K562 (cell line): ENCODE data around the gene DTNBP1. TPM values are rescaled to one million over a fixed set of nuclear protein-coding genes. Genes with fewer than 3 reads are reported as not detected.

ENCODE experiments used
- ATAC-seq: fragments of 200-7000 bp; cut with Tn5 transposase; 3 replicates; pipeline ENCODE4 v1.9.1; 2020; ENCODE audit warnings: moderate library complexity
- BruUV-seq: library from RNA; stranded (reverse); fragments of 400-500 nt; replicated peaks from 2 replicates; lab custom pipeline; 2021; lab: Mats Ljungman, UMichigan
- CTCF ChIA-PET: fragments of 300-600 bp; formaldehyde crosslinking; extraction: SDS; loops from one replicate; lab custom pipeline; 2021; ENCODE audit warnings: low intra/inter-chr PET ratio; lab: Yijun Ruan, JAX
- POLR2A ChIA-PET: fragments of 300-600, 350-650 bp; sonication (Branson Sonifier 250); formaldehyde crosslinking; extraction: SDS; loops from one replicate; lab custom pipeline; 2021; ENCODE audit warnings: antibody characterized with exemption, inconsistent platforms; lab: Yijun Ruan, JAX
- DNase-seq, 4 experiments: peaks; one replicate each; pipeline versions ENCODE4 v3.0.0 to v3.0.0-alpha.2; 2011 to 2018; ENCODE audit warnings: low spot score in 3 of 4, mixed read lengths in 3 of 4; ENCODE audit errors: extremely low read depth in 1 of 4
- FAIRE-seq: peaks from 2 replicates; lab custom pipeline; 2011; peaks lifted over from hg19 to GRCh38; lab: Jason Lieb, UNC
- H2AFZ ChIP-seq: 2 replicates; pipeline ENCODE4 v1.6.0; 2011; ENCODE audit warnings: low read depth, low read length, control low read depth, inconsistent platforms
- H3K27ac ChIP-seq: fragments of 200-600 bp; 3 replicates; pipeline ENCODE4 v1.8.0; 2011; ENCODE audit warnings: low read depth, mild to moderate bottlenecking, control low read depth, inconsistent platforms, low read length, moderate library complexity, mixed read lengths; ENCODE audit errors: extremely low read depth
- H3K27me3 ChIP-seq, 2 experiments: fragments of 300-600 bp in 1 of 2; 2 replicates in 1 of 2; 3 replicates in 1 of 2; pipeline versions ENCODE4 v1.6.0 to v1.8.0; 2011; ENCODE audit warnings: inconsistent platforms in 2 of 2, low read length in 2 of 2, mild to moderate bottlenecking in 1 of 2, mixed read lengths in 1 of 2, moderate library complexity in 1 of 2; ENCODE audit not compliant: control insufficient read depth in 2 of 2, insufficient read depth in 2 of 2
- H3K36me3 ChIP-seq: fragments of 300-600 bp; 3 replicates; pipeline ENCODE4 v1.8.0; 2011; ENCODE audit warnings: mild to moderate bottlenecking, low read length, inconsistent platforms; ENCODE audit not compliant: control insufficient read depth, insufficient read depth
- H3K4me1 ChIP-seq, 2 experiments: fragments of 200-600 bp in 1 of 2; replicated peaks in 1 of 2; 2 replicates in 1 of 2; 3 replicates in 1 of 2; pipeline versions ENCODE4 v1.5.1 to v1.8.0; 2011; ENCODE audit warnings: inconsistent platforms in 2 of 2, low read length in 2 of 2, mild to moderate bottlenecking in 1 of 2, mixed read lengths in 1 of 2, moderate library complexity in 1 of 2; ENCODE audit not compliant: control insufficient read depth in 2 of 2, insufficient read depth in 2 of 2
- H3K4me2 ChIP-seq: 2 replicates; pipeline ENCODE4 v1.6.1; 2011; ENCODE audit warnings: low read length, control low read depth, inconsistent platforms, mixed read lengths; ENCODE audit not compliant: insufficient read depth
- H3K4me3 ChIP-seq: fragments of 200-600 bp; sonication (generic), shearing (Covaris generic); 2 replicates; pipeline ENCODE4 v1.5.1; 2016; ENCODE audit warnings: control low read depth, inconsistent platforms
- H3K79me2 ChIP-seq: fragments of 200-600 bp; 3 replicates; pipeline ENCODE4 v1.8.0; 2011; ENCODE audit warnings: low read length, inconsistent platforms; ENCODE audit not compliant: control insufficient read depth, insufficient read depth
- H3K9ac ChIP-seq, 2 experiments: 2 replicates each; pipeline versions ENCODE4 v1.6.0 to v1.6.1; 2011; ENCODE audit warnings: low read depth in 2 of 2, low read length in 2 of 2, control low read depth in 1 of 2, inconsistent platforms in 1 of 2, mild to moderate bottlenecking in 1 of 2, mixed read lengths in 1 of 2; ENCODE audit not compliant: insufficient read depth in 1 of 2
- H3K9me1 ChIP-seq: one replicate; pipeline ENCODE4 v1.6.0; 2011; ENCODE audit warnings: inconsistent platforms, mild to moderate bottlenecking, low read length, moderate library complexity; ENCODE audit not compliant: control insufficient read depth, insufficient read depth
- H3K9me3 ChIP-seq: replicated peaks from 2 replicates; pipeline ENCODE4 v1.5.1; 2011; ENCODE audit warnings: low read depth, low read length, inconsistent platforms; ENCODE audit not compliant: control insufficient read depth, insufficient read depth
- H4K20me1 ChIP-seq: replicated peaks from 2 replicates; pipeline ENCODE4 v1.6.1; 2011; ENCODE audit warnings: low read length, inconsistent platforms, mixed read lengths; ENCODE audit not compliant: control insufficient read depth, insufficient read depth
- CBX5 ChIP-seq: IDR thresholded peaks from 2 replicates; pipeline ENCODE4 v1.6.1; 2014; ENCODE audit warnings: low read depth, borderline replicate concordance
- CEBPB ChIP-seq: fragments of 450-650 bp; IDR thresholded peaks from 2 replicates; pipeline ENCODE4 v1.6.1; 2016; ENCODE audit warnings: missing genetic modification characterization, missing compliant biosample characterization
- HIVEP1 ChIP-seq: fragments of 250-450 bp; sonication (Bioruptor Pico); IDR thresholded peaks from 2 replicates; pipeline ENCODE4 v1.4.0; 2020; ENCODE audit warnings: mild to moderate bottlenecking
- KDM5B ChIP-seq: fragments of 200-600 bp; sonication (generic); IDR thresholded peaks from 2 replicates; pipeline ENCODE4 v1.6.1; 2012; ENCODE audit warnings: low read depth, mild to moderate bottlenecking, moderate library complexity, low read length, control low read depth, inconsistent platforms; ENCODE audit not compliant: insufficient replicate concordance
- ZBTB8A ChIP-seq: fragments of 450-650 bp; IDR thresholded peaks from 2 replicates; pipeline ENCODE4 v1.6.1; 2018; ENCODE audit warnings: mild to moderate bottlenecking, moderate library complexity; ENCODE audit not compliant: partially characterized antibody
- WGBS: fragments of 100-300 bp; shearing (Covaris generic); methylation state at CpG from one replicate; pipeline ENCODE4 v1.1.6; 2016; ENCODE audit warnings: low coverage, mixed read lengths; ENCODE audit not compliant: insufficient coverage; ENCODE audit errors: missing lambda C conversion rate; 5-methylcytosine and 5-hydroxymethylcytosine counted together
- in situ Hi-C: fragments of 300-500 bp; cut with MboI; formaldehyde crosslinking; loops from 4 replicates; pipeline ENCODE4 v1.15.0; 2018; ENCODE audit warnings: inconsistent platforms, mixed read lengths
- intact Hi-C: fragments of 100-400 bp; cut with micrococcal nuclease; formaldehyde crosslinking; loops from 2 replicates; pipeline ENCODE4 v1.14.2; 2022
- polyA plus RNA-seq, 8 experiments: library from polyadenylated mRNA; depleted of rRNA in 4 of 8; stranded (reverse) in 5 of 8; unstranded in 3 of 8; fragments of >200 nt; fragmentation: Nextera tagmentation in 2 of 8; fragmentation: Illumina TruSeq in 1 of 8; extraction: Ambion mirVana in 2 of 8; extraction: Trizol in 1 of 8; gene quantifications; 2 replicates each; pipeline versions ENCODE4 v1.2.1 to v1.2.3, GENCODE V29; 2011 to 2014; ENCODE audit warnings: inconsistent platforms in 1 of 8, missing spikeins in 1 of 8
- total RNA-seq, 7 experiments: library from RNA; depleted of rRNA in 6 of 7; stranded (reverse); fragments of >200 nt in 6 of 7; fragmentation: Illumina TruSeq in 2 of 7; extraction: Trizol in 2 of 7; gene quantifications; 2 replicates each; pipeline versions ENCODE4 v1.2.1 to v1.2.3, GENCODE V29; 2011 to 2021; ENCODE audit warnings: low replicate concordance in 1 of 7

The DTNBP1 gene
- total and polyA plus RNA-seq, 9 of the 15 experiments (the other 6 are each of a cell fraction or from before 2014, with no cell fraction given), result 16.7 to 54.5 (median 21.4) TPM

DNA sequence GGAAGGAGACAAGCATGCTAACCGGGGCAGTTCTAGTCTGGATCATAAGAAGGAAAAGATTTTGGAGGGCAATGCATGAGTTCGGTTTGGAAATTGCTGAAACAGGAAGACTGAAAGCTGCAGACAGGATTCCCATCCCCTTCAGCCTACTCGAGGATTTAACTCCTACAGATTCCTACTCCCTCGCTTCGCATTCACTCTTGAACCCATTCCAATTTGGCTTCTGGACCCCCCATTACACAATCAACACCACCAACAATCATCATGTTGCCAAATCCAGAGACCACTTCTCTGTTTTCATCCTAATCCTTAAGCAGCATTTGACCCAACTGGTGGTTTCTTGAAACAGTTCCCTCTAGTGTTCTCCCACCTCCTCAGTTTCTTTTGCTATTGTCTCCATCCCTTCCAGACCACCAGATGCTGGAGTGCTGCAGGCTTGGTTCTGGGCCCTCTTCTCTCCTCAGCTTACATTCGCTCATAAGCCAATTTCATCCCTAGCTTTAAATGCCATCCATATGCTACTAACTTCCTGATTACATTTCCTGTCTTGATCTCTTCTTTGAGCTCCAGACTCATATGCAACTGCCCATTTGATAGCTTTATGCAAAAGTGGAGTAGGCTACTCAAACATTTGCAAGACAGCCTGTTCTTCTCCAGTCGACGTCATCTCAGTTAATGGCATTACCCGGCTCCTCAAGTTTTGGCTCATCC is 66.5 kb downstream of the DTNBP1 start:
- Histone ChIP-seq H3K79me2 (no peaks in the 10 kb centered on the region), H3K27me3 (no peaks in the 10 kb centered on the region), H3K9me3 (no peaks in the 10 kb centered on the region), H3K4me3 (no peak overlapping the region), H3K27ac (no peak overlapping the region), H3K4me1 (0 out of 5 replicates have a peak, but pooled peaks cover 0 to 4% of the 10 kb centered on the region in 2 experiments), H3K9ac (no peak overlapping the region), H3K36me3 (peaks cover 3% of the 10 kb centered on the region; the same call in 1 of the 3 replicates), H4K20me1 (no peaks in the 10 kb centered on the region), H2AFZ (no peak overlapping the region), H3K9me1 (no peaks in the 10 kb centered on the region), H3K4me2 (no peak overlapping the region)
- ATAC-seq, result 0 out of 3 replicates have a peak, but pooled peaks have one; percentile 34
- BruUV-seq, result no TSS peak
- CTCF ChIA-PET, result no interaction called here
- WGBS, result 86% methylated on average over 9 of the region's 9 CpGs
- intact Hi-C loops (no loop called here), in situ Hi-C loops (no loop called here)
- no peak for FAIRE-seq
- no peak for DNase-seq
- no peak for TF ChIP-seq KDM5B
- TF ChIP-seq ZBTB8A, result no peak
- TF ChIP-seq CBX5, result no peak
- no peak for TF ChIP-seq HIVEP1
- 0 out of 2 replicates have a peak, but pooled peaks have one; percentile 19 for TF ChIP-seq CEBPB (tag)
- POLR2A ChIA-PET, result interaction anchor here (1.2 to 3.5 kb wide), 4 partner anchors 9 to 14 kb away, joined by 3 to 13 read pairs (median 3); no protein-coding TSS in a partner anchor
